HepG2 (cell line): ENCODE measurements around the gene TRAF3. TPM values are rescaled to one million over a fixed set of nuclear protein-coding genes. Genes with fewer than 3 reads are reported as not detected.
A peak's percentile ranks its signal among the peaks of the same experiment; 100 is the strongest.

Source experiments
- MTA1 ChIP-seq: sonication (generic); formaldehyde crosslinking; IDR thresholded peaks from 2 replicates; pipeline ENCODE4 v1.4.0; 2020; ENCODE audit warnings: missing genetic modification reagents, mild to moderate bottlenecking, borderline replicate concordance
- NONO ChIP-seq, 2 experiments: fragments of 450-650 bp in 1 of 2; sonication (generic) in 1 of 2; formaldehyde crosslinking in 1 of 2; IDR thresholded peaks in 1 of 2; conservative IDR thresholded peaks in 1 of 2; 2 replicates each; pipeline versions ENCODE4 v1.6.1 to v1.8.0; 2017 to 2022; ENCODE audit warnings: mild to moderate bottlenecking in 1 of 2, missing genetic modification reagents in 1 of 2, moderate library complexity in 1 of 2
- ZBTB38 ChIP-seq: sonication (generic); formaldehyde crosslinking; IDR thresholded peaks from 2 replicates; pipeline ENCODE4 v1.5.1; 2020; ENCODE audit warnings: mild to moderate bottlenecking, missing genetic modification reagents
- ZNF232 ChIP-seq: sonication (generic); formaldehyde crosslinking; IDR thresholded peaks from 2 replicates; pipeline ENCODE4 v1.4.0; 2020; ENCODE audit warnings: missing genetic modification reagents, borderline replicate concordance
- polyA plus RNA-seq, 8 experiments: library from polyadenylated mRNA; depleted of rRNA in 3 of 8; stranded (reverse) in 7 of 8; unstranded in 1 of 8; fragments of >200 nt; fragmentation: Illumina TruSeq in 4 of 8; extraction: Trizol in 4 of 8; gene quantifications; 2 replicates each; pipeline versions ENCODE4 v1.2.1 to v1.2.3, GENCODE V29; 2011 to 2016; ENCODE audit warnings: low read depth in 4 of 8, missing spikeins in 1 of 8, mixed read lengths in 1 of 8; ENCODE audit not compliant: insufficient read depth in 1 of 8
- total RNA-seq, 5 experiments: library from RNA; depleted of rRNA; stranded (reverse); fragments of >200 nt; fragmentation: Illumina TruSeq; extraction: Trizol; gene quantifications; 2 replicates each; pipeline ENCODE4 v1.2.3, GENCODE V29; 2016; ENCODE audit warnings: low read depth in 1 of 5
- TF ChIP-seq, protein P1 (sequence below): sonication (generic); formaldehyde crosslinking; IDR thresholded peaks from 2 replicates; pipeline ENCODE4 v1.5.1; 2020; ENCODE audit warnings: mild to moderate bottlenecking, missing genetic modification reagents, moderate library complexity
- TF ChIP-seq, protein P2 (sequence below): sonication (generic); formaldehyde crosslinking; IDR thresholded peaks from 2 replicates; pipeline ENCODE4 v1.5.0; 2020; ENCODE audit warnings: mild to moderate bottlenecking, missing genetic modification reagents, borderline replicate concordance

The TRAF3 gene
- total and polyA plus RNA-seq, 2 of the 13 experiments (the other 11 are each of a cell fraction or from before 2014, with no cell fraction given) = 6.9 to 12.2 TPM

DNA sequence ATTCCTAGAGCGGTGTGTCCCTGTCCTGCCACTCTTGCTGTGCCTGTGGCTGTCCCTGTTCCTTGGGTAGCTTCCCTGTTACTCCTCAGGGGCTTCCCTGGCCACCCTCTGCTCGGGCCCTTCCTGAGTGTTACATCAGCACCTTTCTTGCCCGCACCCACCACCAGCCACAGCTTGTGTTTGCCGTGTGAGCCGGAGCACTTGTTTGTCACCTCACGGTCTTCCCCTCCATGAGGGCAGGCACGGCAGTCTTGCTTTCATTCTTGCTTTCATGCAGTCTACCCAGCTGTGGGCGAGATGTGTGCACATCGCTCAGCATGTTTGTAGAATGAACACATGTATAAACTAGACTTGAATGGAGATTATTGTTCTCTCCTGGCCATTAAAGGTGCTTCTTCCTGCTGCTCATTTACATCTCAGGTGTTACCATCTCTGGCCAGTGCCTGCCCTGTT, 42.0 kb downstream of the TRAF3 start (continued):
- TF ChIP-seq ZBTB38 (CRISPR knock-in tag) = peak; percentile 54; the same call in 1 of the 2 replicates
- TF ChIP-seq, protein P1, sequence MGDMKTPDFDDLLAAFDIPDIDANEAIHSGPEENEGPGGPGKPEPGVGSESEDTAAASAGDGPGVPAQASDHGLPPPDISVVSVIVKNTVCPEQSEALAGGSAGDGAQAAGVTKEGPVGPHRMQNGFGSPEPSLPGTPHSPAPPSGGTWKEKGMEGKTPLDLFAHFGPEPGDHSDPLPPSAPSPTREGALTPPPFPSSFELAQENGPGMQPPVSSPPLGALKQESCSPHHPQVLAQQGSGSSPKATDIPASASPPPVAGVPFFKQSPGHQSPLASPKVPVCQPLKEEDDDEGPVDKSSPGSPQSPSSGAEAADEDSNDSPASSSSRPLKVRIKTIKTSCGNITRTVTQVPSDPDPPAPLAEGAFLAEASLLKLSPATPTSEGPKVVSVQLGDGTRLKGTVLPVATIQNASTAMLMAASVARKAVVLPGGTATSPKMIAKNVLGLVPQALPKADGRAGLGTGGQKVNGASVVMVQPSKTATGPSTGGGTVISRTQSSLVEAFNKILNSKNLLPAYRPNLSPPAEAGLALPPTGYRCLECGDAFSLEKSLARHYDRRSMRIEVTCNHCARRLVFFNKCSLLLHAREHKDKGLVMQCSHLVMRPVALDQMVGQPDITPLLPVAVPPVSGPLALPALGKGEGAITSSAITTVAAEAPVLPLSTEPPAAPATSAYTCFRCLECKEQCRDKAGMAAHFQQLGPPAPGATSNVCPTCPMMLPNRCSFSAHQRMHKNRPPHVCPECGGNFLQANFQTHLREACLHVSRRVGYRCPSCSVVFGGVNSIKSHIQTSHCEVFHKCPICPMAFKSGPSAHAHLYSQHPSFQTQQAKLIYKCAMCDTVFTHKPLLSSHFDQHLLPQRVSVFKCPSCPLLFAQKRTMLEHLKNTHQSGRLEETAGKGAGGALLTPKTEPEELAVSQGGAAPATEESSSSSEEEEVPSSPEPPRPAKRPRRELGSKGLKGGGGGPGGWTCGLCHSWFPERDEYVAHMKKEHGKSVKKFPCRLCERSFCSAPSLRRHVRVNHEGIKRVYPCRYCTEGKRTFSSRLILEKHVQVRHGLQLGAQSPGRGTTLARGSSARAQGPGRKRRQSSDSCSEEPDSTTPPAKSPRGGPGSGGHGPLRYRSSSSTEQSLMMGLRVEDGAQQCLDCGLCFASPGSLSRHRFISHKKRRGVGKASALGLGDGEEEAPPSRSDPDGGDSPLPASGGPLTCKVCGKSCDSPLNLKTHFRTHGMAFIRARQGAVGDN = peak; percentile 54
- TF ChIP-seq, protein P2, sequence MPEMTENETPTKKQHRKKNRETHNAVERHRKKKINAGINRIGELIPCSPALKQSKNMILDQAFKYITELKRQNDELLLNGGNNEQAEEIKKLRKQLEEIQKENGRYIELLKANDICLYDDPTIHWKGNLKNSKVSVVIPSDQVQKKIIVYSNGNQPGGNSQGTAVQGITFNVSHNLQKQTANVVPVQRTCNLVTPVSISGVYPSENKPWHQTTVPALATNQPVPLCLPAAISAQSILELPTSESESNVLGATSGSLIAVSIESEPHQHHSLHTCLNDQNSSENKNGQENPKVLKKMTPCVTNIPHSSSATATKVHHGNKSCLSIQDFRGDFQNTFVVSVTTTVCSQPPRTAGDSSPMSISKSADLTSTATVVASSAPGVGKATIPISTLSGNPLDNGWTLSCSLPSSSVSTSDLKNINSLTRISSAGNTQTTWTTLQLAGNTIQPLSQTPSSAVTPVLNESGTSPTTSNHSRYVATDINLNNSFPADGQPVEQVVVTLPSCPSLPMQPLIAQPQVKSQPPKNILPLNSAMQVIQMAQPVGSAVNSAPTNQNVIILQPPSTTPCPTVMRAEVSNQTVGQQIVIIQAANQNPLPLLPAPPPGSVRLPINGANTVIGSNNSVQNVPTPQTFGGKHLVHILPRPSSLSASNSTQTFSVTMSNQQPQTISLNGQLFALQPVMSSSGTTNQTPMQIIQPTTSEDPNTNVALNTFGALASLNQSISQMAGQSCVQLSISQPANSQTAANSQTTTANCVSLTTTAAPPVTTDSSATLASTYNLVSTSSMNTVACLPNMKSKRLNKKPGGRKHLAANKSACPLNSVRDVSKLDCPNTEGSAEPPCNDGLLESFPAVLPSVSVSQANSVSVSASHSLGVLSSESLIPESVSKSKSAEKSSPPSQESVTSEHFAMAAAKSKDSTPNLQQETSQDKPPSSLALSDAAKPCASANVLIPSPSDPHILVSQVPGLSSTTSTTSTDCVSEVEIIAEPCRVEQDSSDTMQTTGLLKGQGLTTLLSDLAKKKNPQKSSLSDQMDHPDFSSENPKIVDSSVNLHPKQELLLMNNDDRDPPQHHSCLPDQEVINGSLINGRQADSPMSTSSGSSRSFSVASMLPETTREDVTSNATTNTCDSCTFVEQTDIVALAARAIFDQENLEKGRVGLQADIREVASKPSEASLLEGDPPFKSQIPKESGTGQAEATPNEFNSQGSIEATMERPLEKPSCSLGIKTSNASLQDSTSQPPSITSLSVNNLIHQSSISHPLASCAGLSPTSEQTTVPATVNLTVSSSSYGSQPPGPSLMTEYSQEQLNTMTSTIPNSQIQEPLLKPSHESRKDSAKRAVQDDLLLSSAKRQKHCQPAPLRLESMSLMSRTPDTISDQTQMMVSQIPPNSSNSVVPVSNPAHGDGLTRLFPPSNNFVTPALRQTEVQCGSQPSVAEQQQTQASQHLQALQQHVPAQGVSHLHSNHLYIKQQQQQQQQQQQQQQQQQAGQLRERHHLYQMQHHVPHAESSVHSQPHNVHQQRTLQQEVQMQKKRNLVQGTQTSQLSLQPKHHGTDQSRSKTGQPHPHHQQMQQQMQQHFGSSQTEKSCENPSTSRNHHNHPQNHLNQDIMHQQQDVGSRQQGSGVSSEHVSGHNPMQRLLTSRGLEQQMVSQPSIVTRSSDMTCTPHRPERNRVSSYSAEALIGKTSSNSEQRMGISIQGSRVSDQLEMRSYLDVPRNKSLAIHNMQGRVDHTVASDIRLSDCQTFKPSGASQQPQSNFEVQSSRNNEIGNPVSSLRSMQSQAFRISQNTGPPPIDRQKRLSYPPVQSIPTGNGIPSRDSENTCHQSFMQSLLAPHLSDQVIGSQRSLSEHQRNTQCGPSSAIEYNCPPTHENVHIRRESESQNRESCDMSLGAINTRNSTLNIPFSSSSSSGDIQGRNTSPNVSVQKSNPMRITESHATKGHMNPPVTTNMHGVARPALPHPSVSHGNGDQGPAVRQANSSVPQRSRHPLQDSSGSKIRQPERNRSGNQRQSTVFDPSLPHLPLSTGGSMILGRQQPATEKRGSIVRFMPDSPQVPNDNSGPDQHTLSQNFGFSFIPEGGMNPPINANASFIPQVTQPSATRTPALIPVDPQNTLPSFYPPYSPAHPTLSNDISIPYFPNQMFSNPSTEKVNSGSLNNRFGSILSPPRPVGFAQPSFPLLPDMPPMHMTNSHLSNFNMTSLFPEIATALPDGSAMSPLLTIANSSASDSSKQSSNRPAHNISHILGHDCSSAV (CRISPR knock-in tag) = no peak
- no peak for TF ChIP-seq MTA1 (CRISPR knock-in tag)
- TF ChIP-seq NONO (IDR thresholded peaks at IDR 0.05) = no peak
- TF ChIP-seq NONO (CRISPR knock-in tag; conservative IDR thresholded peaks at IDR 0.05) = peak; percentile 33; the same call in 1 of the 2 replicates
- no peak for TF ChIP-seq ZNF232 (CRISPR knock-in tag)
